Measurements from ENCODE around the gene NME7. TPM values are rescaled to one million over a fixed set of nuclear protein-coding genes. Genes with fewer than 3 reads are reported as not detected.

NME7 gene
- polyA plus RNA-seq, 1 of the 3 experiments (the other 2 are of a cell fraction) = 13.7 TPM

DNA sequence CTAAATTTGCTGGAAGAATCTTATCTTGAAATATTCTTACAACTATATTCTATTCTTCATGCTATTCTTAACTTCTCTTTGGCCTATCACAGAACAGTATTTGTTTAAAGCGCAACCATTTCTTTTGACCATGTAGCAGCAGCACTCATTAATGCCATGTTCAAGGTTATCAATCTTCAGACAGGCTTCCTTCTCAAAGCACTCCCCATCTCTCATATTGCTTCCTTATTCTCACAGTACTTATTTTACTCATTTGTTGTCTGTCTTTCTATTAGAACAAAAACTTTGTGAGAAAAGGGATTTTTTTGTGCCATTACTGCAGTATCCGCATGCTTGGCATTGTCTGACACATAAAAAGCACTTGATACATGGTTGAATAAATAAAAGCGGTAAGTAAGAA lies 171.4 kb downstream of the NME7 start:
- H3K36me3 ChIP-seq (replicated peaks in 1 of 2; ENCODE audit: control insufficient read depth in 1 of 2, insufficient read depth in 2 of 2, low read length in 1 of 2) = no peaks in the 10 kb centered on the region
- no peaks in the 10 kb centered on the region for H3K27me3 ChIP-seq (ENCODE audit: insufficient read depth)
- H3K79me2 ChIP-seq (ENCODE audit: insufficient read depth) = no peaks in the 10 kb centered on the region
- 98% methylated on average over 3 of the region's 3 CpGs for WGBS (ENCODE audit: low lambda C conversion rate)
- H3K4me1 ChIP-seq (ENCODE audit: control insufficient read depth in 1 of 2, insufficient read depth in 2 of 2, low read depth in 1 of 2, low read length in 1 of 2) = peaks cover 0 to 7% of the 10 kb centered on the region in 2 experiments; a peak in 2 of 4 replicates
- DNase-seq = no peak
- no peaks in the 10 kb centered on the region for H4K20me1 ChIP-seq (ENCODE audit: insufficient read depth)
- H2AFZ ChIP-seq (ENCODE audit: low read depth) = no peak overlapping the region
- no peak for TF ChIP-seq EZH2phosphoT487 (IDR thresholded peaks at IDR 0.05; ENCODE audit: borderline replicate concordance, low read depth)
- POLR2A ChIA-PET = interaction anchor here (1.0 kb wide), 1 partner anchor 464 kb away, joined by 3 read pairs; no protein-coding TSS in a partner anchor
- CTCF ChIA-PET = interaction anchor here (0.7 to 2.6 kb wide), 2 partner anchors 10 to 592 kb away, joined by 3 to 9 read pairs; no protein-coding TSS in a partner anchor
- no peaks in the 10 kb centered on the region for H3K9me3 ChIP-seq
- no peaks in the 10 kb centered on the region for H3F3A ChIP-seq (replicated peaks; ENCODE audit: insufficient read depth)
- no peak overlapping the region for H3K9ac ChIP-seq
- H3K9me2 ChIP-seq = no peaks in the 10 kb centered on the region
- H3K4me3 ChIP-seq (ENCODE audit: low read depth in 2 of 2, low read length in 1 of 2) = no peak overlapping the region
- H3K27ac ChIP-seq (ENCODE audit: low read depth in 2 of 2, low read length in 1 of 2) = no peak overlapping the region
- no peak overlapping the region for H3K4me2 ChIP-seq

DNA sequence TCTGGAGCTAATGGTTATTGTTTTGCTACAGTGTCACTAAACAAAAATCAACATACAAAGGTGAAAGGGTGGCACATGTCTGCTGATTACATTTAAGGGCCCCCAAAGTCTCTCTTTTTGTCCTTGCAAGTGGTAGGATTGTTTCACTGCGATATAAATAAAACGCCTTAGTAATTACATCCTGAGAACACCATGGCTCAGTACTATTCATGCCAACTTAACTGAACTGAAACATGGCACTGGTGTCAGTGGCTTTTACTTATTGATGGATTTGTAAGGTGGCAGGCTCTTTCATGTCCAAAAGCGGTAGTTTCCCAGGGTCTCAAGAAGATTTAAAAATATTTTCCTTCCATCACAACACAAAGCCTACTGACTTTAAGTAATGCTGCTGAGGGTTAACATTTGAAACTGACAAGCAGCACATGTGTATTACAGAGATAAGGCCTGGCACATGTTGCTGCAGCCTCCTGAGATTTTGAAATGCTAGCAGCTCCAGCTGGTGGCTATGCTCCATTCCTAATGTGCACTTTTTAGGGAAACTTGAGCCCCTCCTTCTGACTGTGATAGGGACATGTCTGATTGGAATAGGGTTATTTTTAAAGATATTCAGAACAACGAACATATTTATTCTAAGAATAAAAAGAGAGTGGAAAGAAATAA lies 174.3 kb downstream of the NME7 start:
- Histone ChIP-seq H3K4me1 (ENCODE audit: control insufficient read depth in 1 of 2, insufficient read depth in 2 of 2, low read depth in 1 of 2, low read length in 1 of 2) (peaks cover 0 to 7% of the 10 kb centered on the region in 2 experiments; a peak in 2 of 4 replicates), H3K79me2 (ENCODE audit: insufficient read depth) (no peaks in the 10 kb centered on the region), H4K20me1 (ENCODE audit: insufficient read depth) (no peaks in the 10 kb centered on the region), H3K4me3 (ENCODE audit: low read depth in 2 of 2, low read length in 1 of 2) (no peak overlapping the region), H2AFZ (ENCODE audit: low read depth) (no peak overlapping the region), H3K27ac (ENCODE audit: low read depth in 2 of 2, low read length in 1 of 2) (0 out of 4 replicates have a peak overlapping the region, but pooled peaks of 1 of the 2 experiments have one; percentile 14), H3K9ac (no peak overlapping the region), H3K9me2 (no peaks in the 10 kb centered on the region), H3K27me3 (ENCODE audit: insufficient read depth) (no peaks in the 10 kb centered on the region), H3K9me3 (no peaks in the 10 kb centered on the region), H3K4me2 (no peak overlapping the region), H3F3A (replicated peaks; ENCODE audit: insufficient read depth) (no peaks in the 10 kb centered on the region), H3K36me3 (replicated peaks in 1 of 2; ENCODE audit: control insufficient read depth in 1 of 2, insufficient read depth in 2 of 2, low read length in 1 of 2) (peaks cover 0 to 2% of the 10 kb centered on the region in 2 experiments)
- ChIA-PET CTCF (interaction anchor here (0.8 to 1.3 kb wide), 7 partner anchors 8 to 752 kb away, joined by 3 to 4 read pairs (median 3); no protein-coding TSS in a partner anchor), POLR2A (no interaction called here)
- peak; percentile 65 for TF ChIP-seq CHD2 (IDR thresholded peaks at IDR 0.05; ENCODE audit: low read length, partially characterized antibody)
- TF ChIP-seq RAD21 (IDR thresholded peaks at IDR 0.05; ENCODE audit: low read length) = peak; percentile 74
- TF ChIP-seq EP300 (IDR thresholded peaks at IDR 0.05; ENCODE audit: borderline replicate concordance in 1 of 2, low read depth in 1 of 2, low read length in 1 of 2) = 0 out of 4 replicates have a peak, but pooled peaks of 1 of the 2 experiments have one; percentile 34
- TF ChIP-seq SMC3 (IDR thresholded peaks at IDR 0.05; ENCODE audit: low read depth, low read length) = peak; percentile 50
- no peak for TF ChIP-seq JUND (IDR thresholded peaks at IDR 0.05)
- TF ChIP-seq MEF2A (IDR thresholded peaks at IDR 0.05; ENCODE audit: borderline replicate concordance, low read depth) = no peak
- TF ChIP-seq MXI1 (IDR thresholded peaks at IDR 0.05; ENCODE audit: low read depth, low read length) = peak; percentile 99
- TF ChIP-seq, protein P1, sequence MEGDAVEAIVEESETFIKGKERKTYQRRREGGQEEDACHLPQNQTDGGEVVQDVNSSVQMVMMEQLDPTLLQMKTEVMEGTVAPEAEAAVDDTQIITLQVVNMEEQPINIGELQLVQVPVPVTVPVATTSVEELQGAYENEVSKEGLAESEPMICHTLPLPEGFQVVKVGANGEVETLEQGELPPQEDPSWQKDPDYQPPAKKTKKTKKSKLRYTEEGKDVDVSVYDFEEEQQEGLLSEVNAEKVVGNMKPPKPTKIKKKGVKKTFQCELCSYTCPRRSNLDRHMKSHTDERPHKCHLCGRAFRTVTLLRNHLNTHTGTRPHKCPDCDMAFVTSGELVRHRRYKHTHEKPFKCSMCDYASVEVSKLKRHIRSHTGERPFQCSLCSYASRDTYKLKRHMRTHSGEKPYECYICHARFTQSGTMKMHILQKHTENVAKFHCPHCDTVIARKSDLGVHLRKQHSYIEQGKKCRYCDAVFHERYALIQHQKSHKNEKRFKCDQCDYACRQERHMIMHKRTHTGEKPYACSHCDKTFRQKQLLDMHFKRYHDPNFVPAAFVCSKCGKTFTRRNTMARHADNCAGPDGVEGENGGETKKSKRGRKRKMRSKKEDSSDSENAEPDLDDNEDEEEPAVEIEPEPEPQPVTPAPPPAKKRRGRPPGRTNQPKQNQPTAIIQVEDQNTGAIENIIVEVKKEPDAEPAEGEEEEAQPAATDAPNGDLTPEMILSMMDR (IDR thresholded peaks at IDR 0.05) = no peak
- TF ChIP-seq, protein P2, sequence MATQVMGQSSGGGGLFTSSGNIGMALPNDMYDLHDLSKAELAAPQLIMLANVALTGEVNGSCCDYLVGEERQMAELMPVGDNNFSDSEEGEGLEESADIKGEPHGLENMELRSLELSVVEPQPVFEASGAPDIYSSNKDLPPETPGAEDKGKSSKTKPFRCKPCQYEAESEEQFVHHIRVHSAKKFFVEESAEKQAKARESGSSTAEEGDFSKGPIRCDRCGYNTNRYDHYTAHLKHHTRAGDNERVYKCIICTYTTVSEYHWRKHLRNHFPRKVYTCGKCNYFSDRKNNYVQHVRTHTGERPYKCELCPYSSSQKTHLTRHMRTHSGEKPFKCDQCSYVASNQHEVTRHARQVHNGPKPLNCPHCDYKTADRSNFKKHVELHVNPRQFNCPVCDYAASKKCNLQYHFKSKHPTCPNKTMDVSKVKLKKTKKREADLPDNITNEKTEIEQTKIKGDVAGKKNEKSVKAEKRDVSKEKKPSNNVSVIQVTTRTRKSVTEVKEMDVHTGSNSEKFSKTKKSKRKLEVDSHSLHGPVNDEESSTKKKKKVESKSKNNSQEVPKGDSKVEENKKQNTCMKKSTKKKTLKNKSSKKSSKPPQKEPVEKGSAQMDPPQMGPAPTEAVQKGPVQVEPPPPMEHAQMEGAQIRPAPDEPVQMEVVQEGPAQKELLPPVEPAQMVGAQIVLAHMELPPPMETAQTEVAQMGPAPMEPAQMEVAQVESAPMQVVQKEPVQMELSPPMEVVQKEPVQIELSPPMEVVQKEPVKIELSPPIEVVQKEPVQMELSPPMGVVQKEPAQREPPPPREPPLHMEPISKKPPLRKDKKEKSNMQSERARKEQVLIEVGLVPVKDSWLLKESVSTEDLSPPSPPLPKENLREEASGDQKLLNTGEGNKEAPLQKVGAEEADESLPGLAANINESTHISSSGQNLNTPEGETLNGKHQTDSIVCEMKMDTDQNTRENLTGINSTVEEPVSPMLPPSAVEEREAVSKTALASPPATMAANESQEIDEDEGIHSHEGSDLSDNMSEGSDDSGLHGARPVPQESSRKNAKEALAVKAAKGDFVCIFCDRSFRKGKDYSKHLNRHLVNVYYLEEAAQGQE (IDR thresholded peaks at IDR 0.05; ENCODE audit: low read depth, low read length) = no peak
- peak; percentile 71 for TF ChIP-seq GATA2 (CRISPR knock-in tag; IDR thresholded peaks at IDR 0.05)
- peak; percentile 47 for DNase-seq
- WGBS (ENCODE audit: low lambda C conversion rate) = 78% methylated on average over 4 of the region's 4 CpGs

All from SK-N-SH (cell line).